Ascending aorta (tissue), 2 donors: ENCODE measurements around the gene ADAT2. TPM values are rescaled to one million over a fixed set of nuclear protein-coding genes. Genes with fewer than 3 reads are reported as not detected.

Source experiments
- DNase-seq, 2 donors: peaks; one replicate each; pipeline ENCODE4 v3.0.0-alpha.2; 2019; ENCODE audit warnings: low spot score in 2 of 2
- H3K27ac ChIP-seq, 2 donors: fragments of 200-600 bp; sonication (generic); one replicate each; pipeline ENCODE4 v1.5.1; 2016 to 2017; ENCODE audit warnings: mild to moderate bottlenecking in 1 of 2
- H3K27me3 ChIP-seq: fragments of 200-600 bp; sonication (generic); one replicate; pipeline ENCODE4 v1.5.1; 2017
- H3K36me3 ChIP-seq, 2 donors: fragments of 200-600 bp; sonication (generic); one replicate each; pipeline ENCODE4 v1.5.1; 2016
- H3K4me1 ChIP-seq, 2 donors: fragments of 200-600 bp; sonication (generic); one replicate each; pipeline ENCODE4 v1.5.1; 2016 to 2017; ENCODE audit warnings: mild to moderate bottlenecking in 1 of 2
- H3K4me3 ChIP-seq, 2 donors: fragments of 200-600 bp; sonication (generic); one replicate each; pipeline ENCODE4 v1.5.1; 2016 to 2017; ENCODE audit warnings: mild to moderate bottlenecking in 1 of 2
- H3K9me3 ChIP-seq, 2 donors: fragments of 200-600 bp; sonication (generic); one replicate each; pipeline ENCODE4 v1.5.1; 2016
- intact Hi-C: fragments of 100-400 bp; cut with DNase I; formaldehyde crosslinking; loops from one replicate; pipeline ENCODE4 v1.15.1; 2023
- total RNA-seq: library from RNA; depleted of rRNA; stranded (reverse); fragments of >200 nt; gene quantifications from one replicate; pipeline ENCODE4 v1.1.0, GENCODE V29; 2016
- TF ChIP-seq, protein P1 (sequence below), 3 experiments: fragments of 200-600 bp in 2 of 3; fragments of 450-650 bp in 1 of 3; sonication (generic) in 2 of 3; IDR thresholded peaks; one replicate each; pipeline ENCODE4 v1.5.1; 2016 to 2019; ENCODE audit warnings: antibody characterized with exemption in 3 of 3, mild to moderate bottlenecking in 1 of 3, moderate library complexity in 1 of 3

Gene ADAT2
- total RNA-seq, 1 donor from 2014 or later = 24.8 TPM

DNA sequence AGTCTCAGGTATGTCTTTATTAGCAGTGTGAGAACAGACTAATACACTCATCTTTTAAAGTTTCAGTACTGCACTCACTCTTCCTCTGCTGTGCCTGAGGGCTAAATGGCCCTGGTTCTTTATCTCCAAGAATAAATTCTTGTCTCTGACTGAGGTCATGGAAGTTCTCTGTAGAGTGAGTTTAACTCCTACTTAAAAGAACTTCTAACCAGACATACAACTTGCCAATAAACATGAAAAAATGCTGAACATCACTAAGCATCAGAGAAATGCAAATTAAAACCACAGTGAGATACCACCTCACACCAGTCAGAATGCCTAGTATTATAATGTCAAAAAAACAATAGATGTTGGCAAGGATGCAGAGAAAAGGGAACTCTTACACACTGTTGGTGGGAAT is 73.6 kb downstream of the ADAT2 start:
- TF ChIP-seq, protein P1, sequence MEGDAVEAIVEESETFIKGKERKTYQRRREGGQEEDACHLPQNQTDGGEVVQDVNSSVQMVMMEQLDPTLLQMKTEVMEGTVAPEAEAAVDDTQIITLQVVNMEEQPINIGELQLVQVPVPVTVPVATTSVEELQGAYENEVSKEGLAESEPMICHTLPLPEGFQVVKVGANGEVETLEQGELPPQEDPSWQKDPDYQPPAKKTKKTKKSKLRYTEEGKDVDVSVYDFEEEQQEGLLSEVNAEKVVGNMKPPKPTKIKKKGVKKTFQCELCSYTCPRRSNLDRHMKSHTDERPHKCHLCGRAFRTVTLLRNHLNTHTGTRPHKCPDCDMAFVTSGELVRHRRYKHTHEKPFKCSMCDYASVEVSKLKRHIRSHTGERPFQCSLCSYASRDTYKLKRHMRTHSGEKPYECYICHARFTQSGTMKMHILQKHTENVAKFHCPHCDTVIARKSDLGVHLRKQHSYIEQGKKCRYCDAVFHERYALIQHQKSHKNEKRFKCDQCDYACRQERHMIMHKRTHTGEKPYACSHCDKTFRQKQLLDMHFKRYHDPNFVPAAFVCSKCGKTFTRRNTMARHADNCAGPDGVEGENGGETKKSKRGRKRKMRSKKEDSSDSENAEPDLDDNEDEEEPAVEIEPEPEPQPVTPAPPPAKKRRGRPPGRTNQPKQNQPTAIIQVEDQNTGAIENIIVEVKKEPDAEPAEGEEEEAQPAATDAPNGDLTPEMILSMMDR (IDR thresholded peaks at IDR 0.05) = no peak
- no peak for DNase-seq
- intact Hi-C loops = no loop called here

DNA sequence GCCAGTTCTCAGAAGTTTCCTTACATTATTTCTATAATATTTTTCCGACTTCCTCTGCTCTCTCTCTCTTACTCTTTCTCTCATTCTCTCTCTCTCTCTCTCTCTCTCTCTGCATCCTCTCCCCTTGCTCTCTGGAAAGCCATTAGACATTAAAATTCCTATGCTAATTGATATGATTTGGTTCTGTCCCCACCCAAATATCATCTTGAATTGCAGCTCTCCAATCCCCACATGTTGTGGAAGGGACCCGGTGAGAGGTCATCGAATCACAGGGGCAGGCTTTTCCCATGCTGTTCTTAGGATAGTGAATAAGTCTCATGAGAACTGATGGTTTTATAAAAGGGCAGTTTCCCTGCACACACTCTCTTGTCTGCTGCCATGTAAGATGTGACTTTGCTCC is 74.1 kb downstream of the ADAT2 start:
- Histone ChIP-seq H3K36me3 (no peaks in the 10 kb centered on the region), H3K4me1 (no peaks in the 10 kb centered on the region), H3K27ac (no peak overlapping the region), H3K27me3 (no peaks in the 10 kb centered on the region), H3K4me3 (no peak overlapping the region), H3K9me3 (no peaks in the 10 kb centered on the region)
- no peak for DNase-seq
- TF ChIP-seq, protein P1 (IDR thresholded peaks at IDR 0.05) = no peak
- intact Hi-C loops = no loop called here

More for the DNA sequence above, 73.6 kb downstream of the ADAT2 start:
- Histone ChIP-seq H3K27me3 (no peaks in the 10 kb centered on the region), H3K27ac (no peak overlapping the region), H3K36me3 (no peaks in the 10 kb centered on the region), H3K4me3 (no peak overlapping the region), H3K9me3 (no peaks in the 10 kb centered on the region), H3K4me1 (no peaks in the 10 kb centered on the region)

DNA sequence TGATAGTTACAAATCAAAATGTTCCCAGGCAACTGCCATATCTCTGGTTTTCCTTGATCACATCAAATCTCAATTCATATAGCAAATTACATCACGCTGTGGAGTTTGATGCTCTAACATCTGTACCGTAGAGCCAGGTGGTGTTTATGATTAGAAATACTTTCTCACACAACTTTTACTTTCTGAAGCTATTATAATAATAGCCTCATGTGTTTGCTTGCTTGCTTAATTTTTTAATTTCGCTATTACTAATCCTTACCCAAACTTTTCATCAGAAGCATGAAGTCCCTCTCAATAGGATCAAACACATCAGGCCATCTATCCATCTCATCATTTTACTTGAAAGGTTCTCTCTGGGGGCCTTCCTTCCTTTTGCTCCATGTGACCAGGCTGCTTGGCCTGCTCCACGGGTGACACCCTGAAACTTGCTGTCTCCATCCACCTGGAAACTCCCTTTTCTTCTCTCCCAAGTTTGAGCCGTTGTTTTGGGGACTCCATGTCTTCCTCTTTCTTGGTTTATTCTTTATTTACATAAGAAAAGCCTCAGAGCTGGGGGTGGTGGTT is 75.4 kb downstream of the ADAT2 start:
- intact Hi-C loops = no loop called here

DNA sequence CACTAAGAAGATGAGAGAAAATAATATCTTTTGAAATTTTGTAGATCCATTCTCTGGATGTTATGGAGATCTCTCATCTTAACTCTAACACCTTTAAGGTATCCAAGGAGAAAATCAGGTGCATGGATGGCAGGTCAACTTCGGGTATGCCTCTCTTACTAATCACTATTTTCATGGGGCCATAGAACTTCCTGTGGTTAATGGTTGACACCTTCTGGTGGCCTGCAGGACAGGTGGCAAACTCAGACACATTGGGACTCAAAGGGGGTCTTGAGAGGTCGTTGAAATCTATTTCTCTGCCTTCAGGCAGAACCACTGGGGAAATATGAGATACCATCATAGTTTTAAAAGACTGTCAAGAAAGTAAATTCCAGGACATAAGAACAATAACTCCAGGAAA is 76.5 kb downstream of the ADAT2 start:
- Histone ChIP-seq H3K4me1 (no peaks in the 10 kb centered on the region), H3K27me3 (no peaks in the 10 kb centered on the region), H3K36me3 (no peaks in the 10 kb centered on the region), H3K9me3 (no peaks in the 10 kb centered on the region), H3K27ac (no peak overlapping the region), H3K4me3 (no peak overlapping the region)
- DNase-seq = no peak
- intact Hi-C loops = no loop called here
- TF ChIP-seq, protein P1 (IDR thresholded peaks at IDR 0.05) = no peak

More for the DNA sequence above, 75.4 kb downstream of the ADAT2 start:
- no peak for DNase-seq
- H3K9me3 ChIP-seq = no peaks in the 10 kb centered on the region
- TF ChIP-seq, protein P1 (IDR thresholded peaks at IDR 0.05) = no peak
- H3K36me3 ChIP-seq = no peaks in the 10 kb centered on the region
- no peak overlapping the region for H3K27ac ChIP-seq
- H3K27me3 ChIP-seq = no peaks in the 10 kb centered on the region
- no peak overlapping the region for H3K4me3 ChIP-seq
- no peaks in the 10 kb centered on the region for H3K4me1 ChIP-seq

Other genes starting within 250 kb of the ADAT2 start
- 0.96 TPM for gene PEX3, start 110 bp upstream of the ADAT2 start, total RNA-seq
- gene FUCA2, start 61.0 kb upstream of the ADAT2 start, total RNA-seq = 9.7 TPM
- 112 TPM for gene PHACTR2, start 227.3 kb upstream of the ADAT2 start, total RNA-seq